Activated CD4-positive, alpha-beta T cell treated with anti-CD3 and anti-CD28 coated beads, Interleukin-2, amount 50 U/mL, for 48 hours (primary cell): ENCODE results near the gene C6orf89.
"Not testable (repeated sequence)": the region's sequence is repeated elsewhere in the genome, so short reads cannot be mapped to it uniquely, and the experiment has no call there.

ENCODE experiments used
- DNase-seq, 2 experiments: peaks; one replicate each; pipeline ENCODE4 v3.0.0-alpha.2; 2020

The C6orf89 gene

GRCh38 chr6:36888654-36889481 is 3.1 kb downstream of the C6orf89 start:
- DNase-seq: no peak

GRCh38 chr6:36890112-36890663 is 4.4 kb downstream of the C6orf89 start:
- DNase-seq: no peak

- DNase-seq: not testable (repeated sequence)
Observed at GRCh38 chr6:36891153-36891552, 5.4 kb downstream of the C6orf89 start.

GRCh38 chr6:36893976-36894932 is 8.5 kb downstream of the C6orf89 start:
- no peak for DNase-seq

- DNase-seq: peak in 1 of 2 experiments; percentile 17
Observed at GRCh38 chr6:36897609-36898008, 11.9 kb downstream of the C6orf89 start.

- no peak for DNase-seq
Observed at GRCh38 chr6:36904114-36904513, 18.4 kb downstream of the C6orf89 start.

GRCh38 chr6:36904851-36905393 is 19.2 kb downstream of the C6orf89 start:
- DNase-seq: no peak

GRCh38 chr6:36906539-36907325 is 21.0 kb downstream of the C6orf89 start:
- no peak for DNase-seq

GRCh38 chr6:36907781-36908180 is 22.0 kb downstream of the C6orf89 start:
- DNase-seq: no peak

GRCh38 chr6:36908747-36909146 is 23.0 kb downstream of the C6orf89 start:
- no peak for DNase-seq

- DNase-seq: peak; percentile 51 to 63
Observed at GRCh38 chr6:36912030-36912454, 26.3 kb downstream of the C6orf89 start.

GRCh38 chr6:36912586-36912985 is 26.8 kb downstream of the C6orf89 start:
- DNase-seq: peak; percentile 53 to 70

GRCh38 chr6:36913082-36913481 is 27.3 kb downstream of the C6orf89 start:
- no peak for DNase-seq

GRCh38 chr6:36914227-36914794 is 28.6 kb downstream of the C6orf89 start:
- peak; percentile 31 to 44 for DNase-seq

- no peak for DNase-seq
Observed at GRCh38 chr6:36915599-36915998, 29.8 kb downstream of the C6orf89 start.

- DNase-seq: no peak
Observed at GRCh38 chr6:36916126-36916525, 30.4 kb downstream of the C6orf89 start.

- DNase-seq: no peak
Observed at GRCh38 chr6:36917541-36918193, 31.9 kb downstream of the C6orf89 start.

- no peak for DNase-seq
Observed at GRCh38 chr6:36920049-36920448, 34.3 kb downstream of the C6orf89 start.

GRCh38 chr6:36920546-36920945 is 34.8 kb downstream of the C6orf89 start:
- DNase-seq: no peak

GRCh38 chr6:36924131-36924530 is 38.4 kb downstream of the C6orf89 start:
- no peak for DNase-seq

- DNase-seq: no peak
Observed at GRCh38 chr6:36924778-36925374, 39.1 kb downstream of the C6orf89 start.
